Fibroblast of lung (primary cell): ENCODE results near the gene SSUH2. TPM values are rescaled to one million over a fixed set of nuclear protein-coding genes. Genes with fewer than 3 reads are reported as not detected.

Experiments
- DNase-seq, 2 donors: peaks; one replicate each; pipeline versions ENCODE4 v3.0.0 to v3.0.0-alpha.2; 2010; ENCODE audit warnings: low read depth in 2 of 2
- H2AFZ ChIP-seq: 2 replicates; pipeline ENCODE4 v1.5.1; 2012; ENCODE audit warnings: low read length, control low read depth, inconsistent platforms
- H3K27ac ChIP-seq: 2 replicates; pipeline ENCODE4 v1.5.1; 2011; ENCODE audit warnings: low read length, control low read depth; ENCODE audit not compliant: insufficient read depth
- H3K27me3 ChIP-seq: 2 replicates; pipeline ENCODE4 v1.5.1; 2011; ENCODE audit warnings: mild to moderate bottlenecking, low read length; ENCODE audit not compliant: control insufficient read depth, insufficient read depth
- H3K36me3 ChIP-seq: 2 replicates; pipeline ENCODE4 v1.5.1; 2011; ENCODE audit warnings: low read length; ENCODE audit not compliant: control insufficient read depth, insufficient read depth
- H3K4me1 ChIP-seq: 2 replicates; pipeline ENCODE4 v1.5.1; 2011; ENCODE audit warnings: low read length; ENCODE audit not compliant: control insufficient read depth, insufficient read depth; ENCODE audit errors: extremely low read depth
- H3K4me2 ChIP-seq: 2 replicates; pipeline ENCODE4 v1.5.1; 2011; ENCODE audit warnings: low read length, control low read depth; ENCODE audit not compliant: insufficient read depth; ENCODE audit errors: extremely low read depth
- H3K4me3 ChIP-seq, 4 experiments: fragments of 200-600 bp in 1 of 4; sonication (generic) in 1 of 4; replicated peaks in 1 of 4; 2 replicates each; pipeline ENCODE4 v1.5.1; 2011 to 2016; ENCODE audit warnings: low read length in 4 of 4, low read depth in 3 of 4, mild to moderate bottlenecking in 3 of 4, control low read depth in 2 of 4, inconsistent platforms in 1 of 4, mixed read lengths in 1 of 4; ENCODE audit not compliant: insufficient read depth in 1 of 4; ENCODE audit errors: control extremely low read depth in 1 of 4
- H3K79me2 ChIP-seq: 2 replicates; pipeline ENCODE4 v1.5.1; 2012; ENCODE audit warnings: mild to moderate bottlenecking, low read length, inconsistent platforms; ENCODE audit not compliant: control insufficient read depth, insufficient read depth
- H3K9ac ChIP-seq: 2 replicates; pipeline ENCODE4 v1.5.1; 2011; ENCODE audit warnings: mild to moderate bottlenecking, low read length, control low read depth; ENCODE audit not compliant: insufficient read depth
- H3K9me3 ChIP-seq: 2 replicates; pipeline ENCODE4 v1.5.1; 2012; ENCODE audit warnings: low read depth, low read length; ENCODE audit not compliant: control insufficient read depth, insufficient read depth
- H4K20me1 ChIP-seq: 2 replicates; pipeline ENCODE4 v1.5.1; 2011; ENCODE audit warnings: low read length; ENCODE audit not compliant: control insufficient read depth, insufficient read depth; ENCODE audit errors: extremely low read depth
- EZH2 ChIP-seq: IDR thresholded peaks from 2 replicates; pipeline ENCODE4 v1.5.1; 2012; ENCODE audit warnings: low read length, control low read depth, mild to moderate bottlenecking; ENCODE audit errors: missing control alignments
- polyA plus RNA-seq, 2 donors: library from polyadenylated mRNA; depleted of rRNA in 1 of 2; stranded (reverse) in 1 of 2; unstranded in 1 of 2; fragments of >200 nt; gene quantifications; 2 replicates each; pipeline ENCODE4 v1.2.1, GENCODE V29; 2011 to 2012; ENCODE audit warnings: missing spikeins in 1 of 2
- total RNA-seq: library from RNA; depleted of rRNA; stranded (reverse); fragments of >200 nt; gene quantifications from 2 replicates; pipeline ENCODE4 v1.2.1, GENCODE V29; 2014
- TF ChIP-seq, protein P1 (sequence below), 2 donors: IDR thresholded peaks in 1 of 2; conservative IDR thresholded peaks in 1 of 2; 1 replicate in 1 of 2; 2 replicates in 1 of 2; pipeline ENCODE4 v1.5.1; 2011 to 2012; ENCODE audit warnings: low read length in 2 of 2, control low read depth in 1 of 2, inconsistent platforms in 1 of 2, low read depth in 1 of 2, mild to moderate bottlenecking in 1 of 2

Gene SSUH2
- total and polyA plus RNA-seq, 2 donors (not counting 1 experiment from before 2014, with no cell fraction given), result 0.02 TPM; not detected in 1

DNA sequence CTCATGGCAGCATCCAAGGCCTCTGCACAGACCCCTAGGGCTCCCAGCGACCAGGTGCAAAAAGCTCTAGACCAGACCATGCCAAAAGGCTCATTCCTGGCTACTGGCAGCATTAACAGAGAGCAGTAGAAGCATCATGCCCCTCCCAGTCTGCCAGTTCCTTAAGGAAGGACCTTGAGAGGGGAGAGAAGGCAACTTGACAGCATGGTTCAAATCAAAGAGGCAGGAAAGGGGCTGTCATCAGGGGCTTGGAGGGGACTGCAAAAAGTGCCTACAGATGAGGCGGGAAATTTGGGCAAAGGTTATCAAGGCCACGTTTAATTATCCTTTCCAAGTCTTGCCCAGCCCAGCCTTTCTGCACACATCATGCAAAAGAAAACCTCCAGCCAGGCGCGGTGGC, 64.7 kb downstream of the SSUH2 start:
- TF ChIP-seq, protein P1, sequence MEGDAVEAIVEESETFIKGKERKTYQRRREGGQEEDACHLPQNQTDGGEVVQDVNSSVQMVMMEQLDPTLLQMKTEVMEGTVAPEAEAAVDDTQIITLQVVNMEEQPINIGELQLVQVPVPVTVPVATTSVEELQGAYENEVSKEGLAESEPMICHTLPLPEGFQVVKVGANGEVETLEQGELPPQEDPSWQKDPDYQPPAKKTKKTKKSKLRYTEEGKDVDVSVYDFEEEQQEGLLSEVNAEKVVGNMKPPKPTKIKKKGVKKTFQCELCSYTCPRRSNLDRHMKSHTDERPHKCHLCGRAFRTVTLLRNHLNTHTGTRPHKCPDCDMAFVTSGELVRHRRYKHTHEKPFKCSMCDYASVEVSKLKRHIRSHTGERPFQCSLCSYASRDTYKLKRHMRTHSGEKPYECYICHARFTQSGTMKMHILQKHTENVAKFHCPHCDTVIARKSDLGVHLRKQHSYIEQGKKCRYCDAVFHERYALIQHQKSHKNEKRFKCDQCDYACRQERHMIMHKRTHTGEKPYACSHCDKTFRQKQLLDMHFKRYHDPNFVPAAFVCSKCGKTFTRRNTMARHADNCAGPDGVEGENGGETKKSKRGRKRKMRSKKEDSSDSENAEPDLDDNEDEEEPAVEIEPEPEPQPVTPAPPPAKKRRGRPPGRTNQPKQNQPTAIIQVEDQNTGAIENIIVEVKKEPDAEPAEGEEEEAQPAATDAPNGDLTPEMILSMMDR (conservative IDR thresholded peaks at IDR 0.05 in 1 of 2, IDR thresholded peaks at IDR 0.05 in 1 of 2; ENCODE audit: low read depth in 1 of 2, low read length in 2 of 2), result no peak
- no peak for TF ChIP-seq EZH2
- Histone ChIP-seq H3K27me3 (no peaks in the 10 kb centered on the region), H4K20me1 (no peaks in the 10 kb centered on the region), H3K4me2 (no peak overlapping the region), H3K4me3 (no peak overlapping the region), H3K9ac (no peak overlapping the region), H3K27ac (no peak overlapping the region), H3K4me1 (peaks cover 20% of the 10 kb centered on the region), H3K36me3 (no peaks in the 10 kb centered on the region), H2AFZ (no peak overlapping the region), H3K9me3 (no peaks in the 10 kb centered on the region), H3K79me2 (no peaks in the 10 kb centered on the region)
- no peak for DNase-seq

GRCh38 chr3:8579096-8579495, 65.5 kb downstream of the SSUH2 start:
- Histone ChIP-seq H3K4me3 (no peak overlapping the region), H3K79me2 (no peaks in the 10 kb centered on the region), H3K9me3 (no peaks in the 10 kb centered on the region), H3K9ac (no peak overlapping the region), H2AFZ (no peak overlapping the region), H3K36me3 (no peaks in the 10 kb centered on the region), H3K27ac (no peak overlapping the region), H4K20me1 (no peaks in the 10 kb centered on the region), H3K4me1 (peaks cover 21% of the 10 kb centered on the region), H3K27me3 (no peaks in the 10 kb centered on the region), H3K4me2 (no peak overlapping the region)
- TF ChIP-seq, protein P1 (conservative IDR thresholded peaks at IDR 0.05 in 1 of 2, IDR thresholded peaks at IDR 0.05 in 1 of 2; ENCODE audit: low read depth in 1 of 2, low read length in 2 of 2), result no peak
- TF ChIP-seq EZH2, result no peak
- peak in 1 of 2 donors; percentile 41 for DNase-seq

GRCh38 chr3:8578282-8578681, 66.3 kb downstream of the SSUH2 start:
- no peaks in the 10 kb centered on the region for H3K9me3 ChIP-seq
- H2AFZ ChIP-seq, result no peak overlapping the region
- DNase-seq, result peak in 1 of 2 donors; percentile 49
- no peak overlapping the region for H3K4me2 ChIP-seq
- TF ChIP-seq, protein P1 (conservative IDR thresholded peaks at IDR 0.05 in 1 of 2, IDR thresholded peaks at IDR 0.05 in 1 of 2; ENCODE audit: low read depth in 1 of 2, low read length in 2 of 2), result no peak
- no peak for TF ChIP-seq EZH2
- H3K27ac ChIP-seq, result no peak overlapping the region
- no peaks in the 10 kb centered on the region for H4K20me1 ChIP-seq
- H3K4me3 ChIP-seq, result no peak overlapping the region
- H3K9ac ChIP-seq, result no peak overlapping the region
- H3K27me3 ChIP-seq, result no peaks in the 10 kb centered on the region
- peaks cover 22% of the 10 kb centered on the region for H3K4me1 ChIP-seq
- no peaks in the 10 kb centered on the region for H3K79me2 ChIP-seq
- no peaks in the 10 kb centered on the region for H3K36me3 ChIP-seq
